ENCODE data around the gene MAP4K2. TPM values are rescaled to one million over a fixed set of nuclear protein-coding genes. Genes with fewer than 3 reads are reported as not detected.
"Not testable (repeated sequence)": the region's sequence is repeated elsewhere in the genome, so short reads cannot be mapped to it uniquely, and the experiment has no call there.

Gene MAP4K2
- total and polyA plus RNA-seq, 4 donors = 5.4 to 29.6 (median 11.1) TPM

- not testable (repeated sequence) for H3K36me3 ChIP-seq (ENCODE audit: control insufficient read depth in 1 of 2, insufficient read depth in 2 of 2, low read length in 1 of 2); H3K4me3 ChIP-seq (ENCODE audit: low read length in 2 of 2); H3K9me3 ChIP-seq (ENCODE audit: control insufficient read depth, low read length); H3K27me3 ChIP-seq (ENCODE audit: control insufficient read depth in 1 of 2, insufficient read depth in 2 of 2, low read length in 1 of 2); ATAC-seq (ENCODE audit: low FRiP score); H3K27ac ChIP-seq (ENCODE audit: low read depth in 1 of 2, low read length in 2 of 2); DNase-seq; H3K4me1 ChIP-seq (ENCODE audit: control insufficient read depth in 1 of 2, insufficient read depth in 2 of 2, low read length in 2 of 2)
- intact Hi-C loops (cut with DNase I) = loop anchor here (2.0 to 10.0 kb wide), 2 partner anchors 49 to 149 kb away; partner anchors contain the start of gene BATF2 (in 2 of the 2)
- 91 to 93% methylated on average over 8 of the region's 8 CpGs for WGBS, 2 donors
Measured at GRCh38 chr11:64845776-64846129, 42.7 kb upstream of the MAP4K2 start.

GRCh38 chr11:64845129-64845775 is 42.2 kb upstream of the MAP4K2 start:
- peak in 1 of 2 donors; percentile 34 for DNase-seq
- Histone ChIP-seq H3K4me1 (ENCODE audit: control insufficient read depth in 1 of 2, insufficient read depth in 2 of 2, low read length in 2 of 2) (no peaks in the 10 kb centered on the region), H3K4me3 (ENCODE audit: low read length in 2 of 2) (no peak overlapping the region), H3K27me3 (ENCODE audit: control insufficient read depth in 1 of 2, insufficient read depth in 2 of 2, low read length in 1 of 2) (no peaks in the 10 kb centered on the region), H3K27ac (ENCODE audit: low read depth in 1 of 2, low read length in 2 of 2) (no peak overlapping the region), H3K9me3 (ENCODE audit: control insufficient read depth, low read length) (no peaks in the 10 kb centered on the region), H3K36me3 (ENCODE audit: control insufficient read depth in 1 of 2, insufficient read depth in 2 of 2, low read length in 1 of 2) (no peaks in the 10 kb centered on the region)
- intact Hi-C loops (cut with DNase I) = loop anchor here (10.0 kb wide), 1 partner anchor 150 kb away; the partner anchor contains the start of gene BATF2 (in 2 of the 2)
- 28 to 31% methylated on average over 9 of the region's 9 CpGs for WGBS, 2 donors
- no peak for ATAC-seq (ENCODE audit: low FRiP score)

GRCh38 chr11:64844330-64845128 is 41.5 kb upstream of the MAP4K2 start, which contains the start of gene CDC42BPG:
CDC42BPG (minus strand) TSS chr11:64844653; CDS start chr11:64844569, 84 bp downstream.
- peak; percentile 61 for ATAC-seq (ENCODE audit: low FRiP score)
- intact Hi-C loops (cut with DNase I) = loop anchor here (10.0 kb wide), 1 partner anchor 150 kb away; the partner anchor contains the start of gene BATF2 (in 2 of the 2)
- Histone ChIP-seq H3K27me3 (ENCODE audit: control insufficient read depth in 1 of 2, insufficient read depth in 2 of 2, low read length in 1 of 2) (no peaks in the 10 kb centered on the region), H3K4me1 (ENCODE audit: control insufficient read depth in 1 of 2, insufficient read depth in 2 of 2, low read length in 2 of 2) (no peaks in the 10 kb centered on the region), H3K9me3 (ENCODE audit: control insufficient read depth, low read length) (no peaks in the 10 kb centered on the region), H3K27ac (ENCODE audit: low read depth in 1 of 2, low read length in 2 of 2) (no peak within 1 kb of the TSS), H3K4me3 (ENCODE audit: low read length in 2 of 2) (no peak within 1 kb of the TSS), H3K36me3 (ENCODE audit: control insufficient read depth in 1 of 2, insufficient read depth in 2 of 2, low read length in 1 of 2) (no peaks in the 10 kb centered on the region)
- DNase-seq = peak; percentile 76 to 89
- WGBS, 2 donors = 3% methylated on average over 54 to 96 of the region's 96 CpGs

GRCh38 chr11:64843686-64844329 is 40.8 kb upstream of the MAP4K2 start:
- no peaks in the 10 kb centered on the region for H3K36me3 ChIP-seq (ENCODE audit: control insufficient read depth in 1 of 2, insufficient read depth in 2 of 2, low read length in 1 of 2)
- no peak overlapping the region for H3K27ac ChIP-seq (ENCODE audit: low read depth in 1 of 2, low read length in 2 of 2)
- no peaks in the 10 kb centered on the region for H3K9me3 ChIP-seq (ENCODE audit: control insufficient read depth, low read length)
- 67 to 71% methylated on average over 25 to 27 of the region's 27 CpGs for WGBS, 2 donors
- DNase-seq = no peak
- H3K4me3 ChIP-seq (ENCODE audit: low read length in 2 of 2) = no peak overlapping the region
- no peak for ATAC-seq (ENCODE audit: low FRiP score)
- H3K27me3 ChIP-seq (ENCODE audit: control insufficient read depth in 1 of 2, insufficient read depth in 2 of 2, low read length in 1 of 2) = no peaks in the 10 kb centered on the region
- H3K4me1 ChIP-seq (ENCODE audit: control insufficient read depth in 1 of 2, insufficient read depth in 2 of 2, low read length in 2 of 2) = no peaks in the 10 kb centered on the region
- intact Hi-C loops (cut with DNase I) = loop anchor here (10.0 kb wide), 1 partner anchor 151 kb away; the partner anchor contains the start of gene BATF2 (in 2 of the 2)

GRCh38 chr11:64842851-64843685 is 40.1 kb upstream of the MAP4K2 start:
- Histone ChIP-seq H3K9me3 (ENCODE audit: control insufficient read depth, low read length) (no peaks in the 10 kb centered on the region), H3K4me3 (ENCODE audit: low read length in 2 of 2) (no peak overlapping the region), H3K27ac (ENCODE audit: low read depth in 1 of 2, low read length in 2 of 2) (no peak overlapping the region), H3K36me3 (ENCODE audit: control insufficient read depth in 1 of 2, insufficient read depth in 2 of 2, low read length in 1 of 2) (no peaks in the 10 kb centered on the region), H3K27me3 (ENCODE audit: control insufficient read depth in 1 of 2, insufficient read depth in 2 of 2, low read length in 1 of 2) (no peaks in the 10 kb centered on the region), H3K4me1 (ENCODE audit: control insufficient read depth in 1 of 2, insufficient read depth in 2 of 2, low read length in 2 of 2) (no peaks in the 10 kb centered on the region)
- intact Hi-C loops (cut with DNase I) = loop anchor here (10.0 kb wide), 1 partner anchor 152 kb away; the partner anchor contains the start of gene BATF2 (in 2 of the 2)
- 90 to 93% methylated on average over 17 to 19 of the region's 19 CpGs for WGBS, 2 donors
- DNase-seq (no peak), ATAC-seq (ENCODE audit: low FRiP score) (no peak)

GRCh38 chr11:64842366-64842759 is 39.3 kb upstream of the MAP4K2 start:
- no peak for ATAC-seq (ENCODE audit: low FRiP score)
- whole genome bisulfite sequencing, 2 donors = 83 to 87% methylated on average over 6 of the region's 6 CpGs
- intact Hi-C loops (cut with DNase I) = loop anchor here (10.0 kb wide), 1 partner anchor 152 kb away; the partner anchor contains the start of gene BATF2 (in 2 of the 2)

GRCh38 chr11:64841592-64842365 is 38.8 kb upstream of the MAP4K2 start:
- no peak for DNase-seq
- no peaks in the 10 kb centered on the region for H3K36me3 ChIP-seq (ENCODE audit: control insufficient read depth in 1 of 2, insufficient read depth in 2 of 2, low read length in 1 of 2)
- 91% methylated on average over 15 of the region's 15 CpGs for WGBS, 2 donors
- no peaks in the 10 kb centered on the region for H3K4me1 ChIP-seq (ENCODE audit: control insufficient read depth in 1 of 2, insufficient read depth in 2 of 2, low read length in 2 of 2)
- ATAC-seq (ENCODE audit: low FRiP score) = no peak
- H3K4me3 ChIP-seq (ENCODE audit: low read length in 2 of 2) = no peak overlapping the region
- H3K27me3 ChIP-seq (ENCODE audit: control insufficient read depth in 1 of 2, insufficient read depth in 2 of 2, low read length in 1 of 2) = no peaks in the 10 kb centered on the region
- no peaks in the 10 kb centered on the region for H3K9me3 ChIP-seq (ENCODE audit: control insufficient read depth, low read length)
- no peak overlapping the region for H3K27ac ChIP-seq (ENCODE audit: low read depth in 1 of 2, low read length in 2 of 2)
- intact Hi-C loops (cut with DNase I) = loop anchor here (10.0 kb wide), 1 partner anchor 153 kb away; the partner anchor contains the start of gene BATF2 (in 2 of the 2)

More at GRCh38 chr11:64842366-64842759, 39.3 kb upstream of the MAP4K2 start:
- Histone ChIP-seq H3K4me3 (ENCODE audit: low read length in 2 of 2) (no peak overlapping the region), H3K9me3 (ENCODE audit: control insufficient read depth, low read length) (no peaks in the 10 kb centered on the region), H3K27ac (ENCODE audit: low read depth in 1 of 2, low read length in 2 of 2) (no peak overlapping the region), H3K27me3 (ENCODE audit: control insufficient read depth in 1 of 2, insufficient read depth in 2 of 2, low read length in 1 of 2) (no peaks in the 10 kb centered on the region), H3K36me3 (ENCODE audit: control insufficient read depth in 1 of 2, insufficient read depth in 2 of 2, low read length in 1 of 2) (no peaks in the 10 kb centered on the region), H3K4me1 (ENCODE audit: control insufficient read depth in 1 of 2, insufficient read depth in 2 of 2, low read length in 2 of 2) (no peaks in the 10 kb centered on the region)
- DNase-seq = no peak
